ENCODE results near the gene ATXN7L1.

ATXN7L1 gene

DNA sequence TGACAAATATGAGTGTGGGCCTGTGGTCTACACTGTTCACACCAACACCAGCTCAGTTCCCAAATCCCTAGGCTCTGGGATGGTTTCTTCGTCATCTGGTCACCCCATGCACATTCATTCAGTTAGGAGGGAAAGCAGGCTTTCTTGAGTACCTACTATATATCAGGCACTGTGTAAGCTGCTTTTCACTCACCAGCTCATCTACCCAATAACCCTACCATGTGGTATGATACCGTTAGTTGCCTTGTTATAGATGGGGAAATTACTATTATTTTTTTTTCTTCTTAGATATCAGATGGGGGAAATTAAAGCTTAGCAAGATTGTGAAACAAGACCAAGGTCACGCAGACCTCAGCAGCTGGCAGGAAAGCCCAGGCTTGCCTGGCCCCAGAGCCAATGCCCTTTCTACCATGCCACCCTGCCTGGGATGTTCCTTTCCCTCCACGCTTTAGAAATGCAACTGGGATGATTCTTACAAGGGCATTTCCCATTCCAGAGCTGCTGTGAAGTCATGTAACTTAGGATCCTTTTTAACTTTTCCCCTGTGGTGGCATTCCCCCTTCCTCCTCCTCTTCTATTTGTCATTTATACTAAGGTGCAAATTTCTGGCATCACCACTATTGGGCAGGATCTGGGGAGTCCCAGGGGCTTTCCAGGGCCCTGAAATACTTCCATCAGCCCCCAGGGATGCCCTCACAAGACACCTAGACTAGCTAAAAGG, 202.0 kb downstream of the ATXN7L1 start:
- H3K27me3 Mint-ChIP-seq, result no peaks in the 10 kb centered on the region
- H3K4me1 Mint-ChIP-seq (ENCODE audit: low read depth in 2 of 2), result peaks cover 49 to 56% of the 10 kb centered on the region in 2 donors
- DNase-seq (no peak), ATAC-seq (replicated peaks) (no peak)
- H3K27ac Mint-ChIP-seq, result peak overlapping the region; percentile 96 to 99
- no peaks in the 10 kb centered on the region for H3K9me3 Mint-ChIP-seq
- peaks cover 24% of the 10 kb centered on the region for H3K36me3 Mint-ChIP-seq (ENCODE audit: insufficient read depth)
- no peak overlapping the region for H3K4me3 Mint-ChIP-seq

DNA sequence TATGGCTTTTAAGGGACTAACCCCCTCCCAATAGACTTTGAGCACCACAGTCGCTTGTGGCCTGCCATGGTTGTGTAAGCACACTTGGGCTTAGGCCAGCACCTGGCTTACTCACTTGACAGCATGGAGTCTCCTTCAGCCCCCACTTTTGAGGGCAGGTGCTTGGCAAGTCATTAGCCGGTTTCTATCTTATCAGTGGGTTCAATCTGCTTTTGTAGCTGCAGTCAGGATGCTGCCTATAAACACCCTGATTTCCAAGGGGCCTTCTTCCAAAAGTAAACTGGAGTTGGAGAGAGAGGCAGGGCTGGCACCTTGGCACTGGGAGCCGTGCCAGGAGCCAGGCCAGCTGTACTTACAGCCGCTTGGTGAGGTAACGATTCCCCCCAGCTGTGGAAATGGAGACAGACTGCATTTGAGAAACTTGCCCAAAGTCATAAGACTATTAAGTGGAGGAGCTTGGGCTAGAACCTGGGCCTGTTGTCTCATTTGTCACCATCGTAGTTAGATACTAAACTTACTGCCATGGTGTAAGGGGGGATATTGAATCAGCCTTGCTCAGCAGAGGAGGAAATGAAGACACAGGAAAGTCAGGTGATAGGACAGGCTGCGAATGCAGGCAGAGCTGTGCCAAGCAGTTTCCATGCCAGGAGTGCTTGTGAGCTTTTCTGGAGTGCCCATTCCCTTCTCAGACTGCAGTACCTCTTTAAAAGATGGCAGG, 202.9 kb downstream of the ATXN7L1 start:
- Mint-ChIP-seq H3K4me1 (ENCODE audit: low read depth in 2 of 2) (peaks cover 41 to 48% of the 10 kb centered on the region in 2 donors), H3K27me3 (no peaks in the 10 kb centered on the region), H3K36me3 (ENCODE audit: insufficient read depth) (peaks cover 25% of the 10 kb centered on the region), H3K27ac (peak overlapping the region; percentile 74 to 99), H3K4me3 (no peak overlapping the region), H3K9me3 (no peaks in the 10 kb centered on the region)
- no peak for ATAC-seq (replicated peaks)
- DNase-seq, result no peak

DNA sequence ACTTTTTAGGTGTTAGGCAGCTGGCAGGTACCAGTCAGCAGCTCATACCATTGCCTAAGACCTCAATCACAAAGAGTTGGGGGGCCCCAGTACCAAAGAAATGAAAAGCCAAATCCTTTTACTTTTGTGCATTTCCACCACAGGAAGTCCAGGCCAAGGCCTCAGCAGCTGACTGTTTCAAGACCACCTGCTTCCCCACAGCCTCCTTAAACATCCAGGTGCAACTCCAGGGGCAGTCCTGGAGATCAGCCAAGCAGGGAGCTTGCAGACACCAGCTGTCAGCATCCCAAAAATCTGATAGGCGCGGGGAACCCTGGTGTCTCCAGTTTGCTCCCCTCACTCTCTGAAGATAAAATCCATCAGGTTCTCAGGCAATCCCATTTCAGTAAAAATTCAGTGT, 203.6 kb downstream of the ATXN7L1 start:
- DNase-seq (no peak), ATAC-seq (replicated peaks) (no peak)
- Mint-ChIP-seq H3K27ac (peak overlapping the region; percentile 74 to 99), H3K27me3 (no peaks in the 10 kb centered on the region), H3K4me3 (no peak overlapping the region), H3K9me3 (no peaks in the 10 kb centered on the region), H3K36me3 (ENCODE audit: insufficient read depth) (peaks cover 20% of the 10 kb centered on the region), H3K4me1 (ENCODE audit: low read depth in 2 of 2) (peaks cover 34 to 41% of the 10 kb centered on the region in 2 donors)

DNA sequence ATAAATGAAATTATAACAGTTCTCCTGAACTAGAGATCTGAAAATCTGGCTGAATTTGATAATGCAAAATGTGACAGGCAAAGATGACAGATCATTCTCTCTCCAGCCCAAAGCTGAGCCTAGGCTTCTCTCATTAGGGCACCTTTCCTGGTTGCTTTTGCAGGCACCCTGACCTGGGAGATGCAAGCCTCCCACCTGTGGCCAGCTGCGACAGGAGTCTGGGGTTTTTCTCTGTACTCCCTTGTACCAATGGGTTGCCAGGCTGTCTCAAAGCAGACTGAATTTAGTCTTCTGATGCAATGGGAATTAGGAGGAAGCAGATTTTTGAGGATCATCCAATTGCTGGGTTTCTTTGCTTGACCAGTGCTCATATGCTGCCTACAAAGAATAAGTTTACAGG, 210.1 kb downstream of the ATXN7L1 start:
- no peak for ATAC-seq (replicated peaks)
- H3K27ac Mint-ChIP-seq, result peak overlapping the region; percentile 35 to 57
- peaks cover 15% of the 10 kb centered on the region for H3K36me3 Mint-ChIP-seq (ENCODE audit: insufficient read depth)
- no peak for DNase-seq
- no peak overlapping the region for H3K4me3 Mint-ChIP-seq
- H3K9me3 Mint-ChIP-seq, result no peaks in the 10 kb centered on the region
- peaks cover 2 to 5% of the 10 kb centered on the region in 2 donors for H3K4me1 Mint-ChIP-seq (ENCODE audit: low read depth in 2 of 2)
- no peaks in the 10 kb centered on the region for H3K27me3 Mint-ChIP-seq

DNA sequence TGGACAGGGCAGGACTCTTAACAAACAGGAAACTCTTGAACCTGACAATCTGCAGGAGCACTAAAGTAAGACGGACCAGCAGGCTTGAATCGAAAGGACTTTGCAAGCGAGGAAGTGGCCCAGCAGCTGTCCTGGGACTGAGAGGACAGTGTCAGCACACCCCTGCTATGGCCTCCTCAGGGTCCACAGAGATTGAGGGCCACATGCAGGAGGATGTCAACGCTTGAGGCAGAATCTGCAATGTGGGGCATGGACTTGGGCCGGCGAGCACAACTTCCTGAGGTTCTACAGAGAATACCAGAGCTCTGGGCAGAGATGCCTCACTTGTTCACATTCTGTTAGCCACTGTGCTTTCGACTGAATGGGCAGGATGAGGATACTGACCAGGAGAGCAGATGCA, 210.7 kb downstream of the ATXN7L1 start:
- Mint-ChIP-seq H3K4me1 (ENCODE audit: low read depth in 2 of 2) (peaks cover 2 to 5% of the 10 kb centered on the region in 2 donors), H3K4me3 (no peak overlapping the region), H3K27me3 (no peaks in the 10 kb centered on the region), H3K9me3 (no peaks in the 10 kb centered on the region), H3K36me3 (ENCODE audit: insufficient read depth) (peaks cover 17% of the 10 kb centered on the region), H3K27ac (peak overlapping the region in 1 of 2 donors; percentile 65)
- DNase-seq (no peak), ATAC-seq (replicated peaks) (no peak)

DNA sequence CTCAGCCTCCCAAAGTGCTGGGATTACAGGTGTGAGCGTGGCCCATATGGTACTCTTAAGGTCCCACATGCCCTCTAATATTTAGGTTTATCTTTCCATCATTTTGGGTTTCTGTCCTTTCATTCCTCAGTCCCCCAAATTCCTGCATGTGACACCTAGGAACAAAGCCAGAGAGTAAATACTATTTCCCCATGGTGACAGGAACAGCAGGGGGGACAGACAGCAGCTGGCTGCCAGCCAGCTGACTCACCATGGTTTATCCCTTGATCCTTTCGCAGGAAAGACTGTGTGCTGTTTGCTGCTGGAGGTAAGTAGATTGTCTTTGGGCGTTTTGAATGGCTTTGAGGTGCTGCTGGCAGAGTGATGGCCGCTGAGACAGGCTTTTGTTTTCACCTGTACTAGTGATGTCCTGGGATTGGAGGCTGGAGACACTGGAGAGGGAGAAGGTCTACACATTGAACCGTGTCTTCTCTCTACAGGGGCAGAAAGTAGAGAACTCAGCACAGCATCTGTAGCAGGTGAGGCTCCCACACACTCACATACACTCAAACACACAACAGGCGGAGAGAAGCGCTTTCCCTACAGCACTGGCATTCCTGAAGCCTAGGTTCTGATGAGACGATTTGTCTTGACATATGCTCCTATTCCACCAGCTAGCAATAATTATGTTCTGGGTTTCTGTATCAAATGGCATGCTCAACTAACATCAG, 211.4 kb downstream of the ATXN7L1 start:
- H3K27me3 Mint-ChIP-seq, result no peaks in the 10 kb centered on the region
- no peak for ATAC-seq (replicated peaks)
- peaks cover 16% of the 10 kb centered on the region for H3K36me3 Mint-ChIP-seq (ENCODE audit: insufficient read depth)
- H3K4me1 Mint-ChIP-seq (ENCODE audit: low read depth in 2 of 2), result peaks cover 2 to 10% of the 10 kb centered on the region in 2 donors
- peak overlapping the region; percentile 49 to 65 for H3K27ac Mint-ChIP-seq
- no peaks in the 10 kb centered on the region for H3K9me3 Mint-ChIP-seq
- no peak overlapping the region for H3K4me3 Mint-ChIP-seq
- DNase-seq, result no peak

DNA sequence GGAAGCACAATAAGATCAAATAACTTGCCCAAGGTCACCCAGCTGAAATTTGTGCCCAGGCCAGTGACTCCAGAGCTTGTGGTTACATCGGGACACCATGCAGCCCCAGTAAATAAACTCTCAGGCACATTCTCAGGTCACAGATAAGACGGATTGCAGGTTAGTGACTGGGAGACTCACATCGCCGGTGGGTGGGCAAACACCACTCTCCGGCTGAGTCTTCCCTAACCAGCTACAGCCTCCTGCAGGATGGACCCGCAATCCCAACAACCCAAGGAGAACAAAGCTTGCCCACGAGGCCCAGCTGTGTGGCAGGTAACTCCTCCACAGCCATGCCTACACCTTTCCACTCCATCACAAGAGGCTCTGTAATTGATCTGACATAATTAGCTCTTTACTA, 213.4 kb downstream of the ATXN7L1 start:
- H3K4me3 Mint-ChIP-seq, result no peak overlapping the region
- peaks cover 2 to 10% of the 10 kb centered on the region in 2 donors for H3K4me1 Mint-ChIP-seq (ENCODE audit: low read depth in 2 of 2)
- DNase-seq, result no peak
- H3K27me3 Mint-ChIP-seq, result no peaks in the 10 kb centered on the region
- peaks cover 12% of the 10 kb centered on the region for H3K36me3 Mint-ChIP-seq (ENCODE audit: insufficient read depth)
- H3K27ac Mint-ChIP-seq, result peak overlapping the region in 1 of 2 donors; percentile 85
- ATAC-seq (replicated peaks), result no peak
- no peaks in the 10 kb centered on the region for H3K9me3 Mint-ChIP-seq

DNA sequence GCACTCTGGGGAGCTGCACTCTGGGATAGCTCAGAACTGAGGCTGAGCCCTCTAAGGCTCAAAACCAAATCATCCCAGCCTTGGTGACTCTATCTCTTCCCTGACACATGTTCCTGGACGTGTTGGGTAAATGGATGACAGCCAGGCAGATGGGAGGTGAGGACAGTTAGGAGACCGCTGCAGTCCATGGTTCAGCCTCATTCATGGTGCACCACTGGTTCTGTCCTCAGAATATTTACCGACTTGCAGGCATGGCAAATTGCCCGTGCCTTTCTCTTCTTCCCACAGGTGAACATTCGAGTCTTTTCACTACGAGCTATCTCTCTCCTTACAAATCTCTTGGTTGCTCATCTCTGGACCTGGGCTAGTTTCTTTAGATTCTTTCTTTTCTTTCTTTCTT, 214.8 kb downstream of the ATXN7L1 start:
- no peaks in the 10 kb centered on the region for H3K9me3 Mint-ChIP-seq

DNA sequence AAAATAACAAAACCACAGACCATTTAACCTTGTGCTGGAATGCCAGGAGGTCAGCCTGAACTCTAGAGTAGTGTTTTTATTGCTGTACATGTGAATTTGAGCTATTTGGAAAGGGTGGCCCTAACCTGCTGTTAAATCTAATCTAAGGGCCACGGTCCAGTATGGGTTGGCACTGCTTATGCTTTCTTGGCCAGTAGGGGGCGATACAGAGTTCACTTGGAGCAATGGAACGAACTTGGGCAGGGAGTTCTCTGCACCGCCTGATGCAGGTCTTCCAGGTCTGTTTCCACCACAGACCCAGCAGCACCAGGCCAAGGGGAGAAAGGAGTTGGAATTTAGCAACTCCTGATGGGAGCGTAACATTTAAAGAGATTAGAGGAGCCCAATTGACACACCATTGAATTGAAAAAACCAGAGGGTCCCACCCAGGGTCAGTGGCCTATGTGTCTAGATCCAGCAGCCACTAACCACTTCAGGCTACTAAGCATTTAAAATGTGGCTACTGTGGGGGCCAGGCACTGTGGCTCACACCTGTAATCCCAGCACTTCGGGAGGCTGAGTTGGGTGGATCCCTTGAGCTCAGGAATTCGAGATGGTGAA, 219.4 kb downstream of the ATXN7L1 start:
- H3K36me3 Mint-ChIP-seq (ENCODE audit: insufficient read depth), result peaks cover 10% of the 10 kb centered on the region
- ATAC-seq (replicated peaks) (peak; percentile 86), DNase-seq (peak; percentile 77 to 80 (median 79))
- no peaks in the 10 kb centered on the region for H3K9me3 Mint-ChIP-seq
- peaks cover 5 to 13% of the 10 kb centered on the region in 2 donors for H3K4me1 Mint-ChIP-seq (ENCODE audit: low read depth in 2 of 2)
- no peak overlapping the region for H3K4me3 Mint-ChIP-seq
- H3K27me3 Mint-ChIP-seq, result no peaks in the 10 kb centered on the region
- H3K27ac Mint-ChIP-seq, result peak overlapping the region in 1 of 2 donors; percentile 10

More for the DNA sequence above, 214.8 kb downstream of the ATXN7L1 start:
- DNase-seq (no peak), ATAC-seq (replicated peaks) (no peak)
- Mint-ChIP-seq H3K4me3 (no peak overlapping the region), H3K27ac (peak overlapping the region; percentile 53 to 85), H3K4me1 (ENCODE audit: low read depth in 2 of 2) (peaks cover 2 to 13% of the 10 kb centered on the region in 2 donors), H3K36me3 (ENCODE audit: insufficient read depth) (peaks cover 12% of the 10 kb centered on the region), H3K27me3 (no peaks in the 10 kb centered on the region)

DNA sequence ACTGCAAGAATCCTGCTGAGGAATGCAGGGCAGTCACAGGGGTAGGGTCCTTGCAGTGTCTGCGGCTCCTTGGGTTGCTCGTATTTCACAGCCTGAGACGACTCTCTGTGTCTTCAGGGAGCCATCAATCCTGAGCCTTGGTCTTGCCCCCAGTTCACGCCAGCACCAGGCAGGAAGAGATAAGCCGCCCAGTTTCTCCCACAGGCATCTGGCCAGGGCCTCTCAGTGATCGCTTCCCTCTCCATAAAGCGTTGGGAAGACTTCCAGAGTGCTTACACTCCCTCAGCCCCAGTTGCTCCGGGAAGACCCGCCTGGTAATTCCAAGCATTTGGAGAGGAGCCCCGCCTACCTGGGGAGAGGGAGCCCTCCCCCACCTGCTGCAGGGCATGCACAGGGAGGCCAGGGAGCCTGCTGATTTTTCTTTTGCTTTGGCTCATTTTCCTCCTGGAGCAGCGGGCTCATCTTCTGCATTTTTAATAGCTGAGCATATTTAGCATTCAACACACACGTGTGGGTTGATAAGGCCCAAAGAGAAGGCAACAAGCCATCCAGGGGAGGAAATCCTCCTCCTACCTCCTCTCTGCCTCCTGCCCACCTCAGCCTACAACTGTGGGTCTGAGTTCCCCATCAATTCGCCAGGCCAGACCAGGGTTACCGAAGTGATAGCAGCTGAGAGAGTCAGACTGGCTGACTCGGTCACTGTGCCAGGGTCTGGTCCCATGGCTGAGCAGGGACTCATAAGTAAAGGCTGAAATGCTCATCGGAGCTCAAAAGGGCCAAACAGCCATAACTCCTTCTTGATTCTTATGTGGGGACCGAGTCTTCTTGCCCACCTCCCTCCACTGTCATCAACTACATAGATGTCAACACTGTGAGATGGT, 220.7 kb downstream of the ATXN7L1 start:
- ATAC-seq (replicated peaks) (no peak), DNase-seq (no peak)
- peaks cover 5 to 13% of the 10 kb centered on the region in 2 donors for H3K4me1 Mint-ChIP-seq (ENCODE audit: low read depth in 2 of 2)
- H3K4me3 Mint-ChIP-seq, result no peak overlapping the region
- no peaks in the 10 kb centered on the region for H3K9me3 Mint-ChIP-seq
- peaks cover 9% of the 10 kb centered on the region for H3K36me3 Mint-ChIP-seq (ENCODE audit: insufficient read depth)
- H3K27me3 Mint-ChIP-seq, result no peaks in the 10 kb centered on the region
- H3K27ac Mint-ChIP-seq, result no peak overlapping the region

DNA sequence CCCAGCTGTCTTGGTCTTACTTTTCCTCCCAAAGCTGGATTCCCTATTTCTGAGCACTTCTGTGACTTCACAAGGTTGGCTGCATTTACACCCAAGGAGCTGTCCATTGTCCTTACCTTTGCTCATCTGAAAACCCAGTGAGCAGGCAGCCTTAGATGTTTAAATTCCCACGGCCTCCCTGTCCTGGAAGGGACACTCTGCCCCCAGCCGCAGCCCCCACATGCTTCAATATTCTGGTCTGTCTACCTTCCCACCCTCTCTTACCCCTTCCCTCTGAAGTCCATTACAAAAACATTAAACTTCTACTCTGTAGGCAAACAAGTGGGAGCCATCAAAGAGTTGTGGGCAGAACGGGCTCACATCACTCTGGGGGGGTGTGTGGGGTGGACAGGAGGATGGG, 221.3 kb downstream of the ATXN7L1 start:
- H3K36me3 Mint-ChIP-seq (ENCODE audit: insufficient read depth), result peaks cover 11% of the 10 kb centered on the region
- H3K4me3 Mint-ChIP-seq, result no peak overlapping the region
- H3K27me3 Mint-ChIP-seq, result no peaks in the 10 kb centered on the region
- peaks cover 5 to 14% of the 10 kb centered on the region in 2 donors for H3K4me1 Mint-ChIP-seq (ENCODE audit: low read depth in 2 of 2)
- H3K9me3 Mint-ChIP-seq, result no peaks in the 10 kb centered on the region
- DNase-seq (no peak), ATAC-seq (replicated peaks) (no peak)
- H3K27ac Mint-ChIP-seq, result no peak overlapping the region

DNA sequence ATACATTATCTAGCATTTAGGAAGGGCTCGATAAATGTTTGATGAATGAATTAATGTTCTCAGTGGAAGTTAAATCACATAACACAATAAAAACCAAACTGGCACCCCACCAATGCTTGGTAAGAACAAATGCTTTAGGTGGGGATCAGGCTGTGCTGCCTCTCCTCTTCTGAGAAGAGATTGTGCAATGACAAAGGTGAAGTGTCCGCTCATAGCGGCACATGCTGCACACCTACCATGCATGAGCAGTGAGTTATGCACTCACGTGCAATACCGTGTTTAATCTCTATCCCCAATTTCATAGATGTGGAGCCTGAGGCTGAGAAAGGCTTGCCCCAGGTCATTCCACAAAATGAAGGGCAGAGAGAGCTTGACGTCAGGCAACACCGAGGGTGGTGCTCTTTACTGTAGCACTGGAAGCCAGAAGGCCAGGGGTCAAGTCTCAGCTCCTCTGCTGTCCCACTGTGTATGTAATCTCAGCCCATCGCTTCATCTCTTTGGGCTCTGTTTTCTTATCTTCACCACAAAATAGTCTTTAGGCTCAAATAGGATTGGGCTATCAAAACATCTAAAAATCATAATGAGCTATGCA, 222.2 kb downstream of the ATXN7L1 start:
- no peak for ATAC-seq (replicated peaks)
- Mint-ChIP-seq H3K36me3 (ENCODE audit: insufficient read depth) (peaks cover 14% of the 10 kb centered on the region), H3K4me3 (no peak overlapping the region), H3K27me3 (no peaks in the 10 kb centered on the region), H3K9me3 (no peaks in the 10 kb centered on the region), H3K4me1 (ENCODE audit: low read depth in 2 of 2) (peaks cover 9 to 13% of the 10 kb centered on the region in 2 donors), H3K27ac (peak overlapping the region in 1 of 2 donors; percentile 7)
- DNase-seq, result no peak
